ENCODE measurements around the gene FHIT.

Gene FHIT

GRCh38 chr3:61108247-61109019 is 142.8 kb downstream of the FHIT start:
- H3K4me3 ChIP-seq (ENCODE audit: low read depth, low read length) = no peak overlapping the region
- TF ChIP-seq CTCF (IDR thresholded peaks at IDR 0.05; ENCODE audit: borderline replicate concordance, insufficient read depth, low read depth, low read length) = no peak

GRCh38 chr3:61094608-61095007 is 156.6 kb downstream of the FHIT start:
- TF ChIP-seq CTCF (IDR thresholded peaks at IDR 0.05; ENCODE audit: borderline replicate concordance, insufficient read depth, low read depth, low read length) = no peak
- no peak overlapping the region for H3K4me3 ChIP-seq (ENCODE audit: low read depth, low read length)

- TF ChIP-seq CTCF (IDR thresholded peaks at IDR 0.05; ENCODE audit: borderline replicate concordance, insufficient read depth, low read depth, low read length) = no peak
These were observed 157.9 kb downstream of the FHIT start for GRCh38 chr3:61093364-61093763.

GRCh38 chr3:61092870-61093269 is 158.4 kb downstream of the FHIT start:
- no peak for TF ChIP-seq CTCF (IDR thresholded peaks at IDR 0.05; ENCODE audit: borderline replicate concordance, insufficient read depth, low read depth, low read length)

More at GRCh38 chr3:61093364-61093763, 157.9 kb downstream of the FHIT start:
- no peak overlapping the region for H3K4me3 ChIP-seq (ENCODE audit: low read depth, low read length)

GRCh38 chr3:61090389-61091169 is 160.7 kb downstream of the FHIT start:
- TF ChIP-seq CTCF (IDR thresholded peaks at IDR 0.05; ENCODE audit: borderline replicate concordance, insufficient read depth, low read depth, low read length) = no peak
- no peak overlapping the region for H3K4me3 ChIP-seq (ENCODE audit: low read depth, low read length)

More at GRCh38 chr3:61092870-61093269, 158.4 kb downstream of the FHIT start:
- no peak overlapping the region for H3K4me3 ChIP-seq (ENCODE audit: low read depth, low read length)

- no peak for TF ChIP-seq CTCF (IDR thresholded peaks at IDR 0.05; ENCODE audit: borderline replicate concordance, insufficient read depth, low read depth, low read length)
- H3K4me3 ChIP-seq (ENCODE audit: low read depth, low read length) = no peak overlapping the region
These were observed 163.8 kb downstream of the FHIT start for GRCh38 chr3:61087465-61087864.
